PFSK-1 (cell line): ENCODE measurements around the gene RHOH.

ENCODE experiments used
- FOXP2 ChIP-seq: optimal IDR thresholded peaks from 2 replicates; pipeline ENCODE3; 2011; ENCODE audit warnings: borderline replicate concordance, control low read depth, inconsistent platforms; ENCODE audit not compliant: insufficient read depth; ENCODE audit errors: extremely low read length, extremely low read depth
- POLR2AphosphoS5 ChIP-seq: IDR thresholded peaks from 2 replicates; pipeline ENCODE4 v1.6.1; 2012; ENCODE audit warnings: low read depth, mild to moderate bottlenecking, control low read depth, low read length, moderate library complexity
- REST ChIP-seq, 2 experiments: IDR thresholded peaks; 2 replicates each; pipeline versions ENCODE4 v1.6.1 to v1.8.0; 2011 to 2012; ENCODE audit warnings: low read depth in 2 of 2, low read length in 2 of 2, control low read depth in 1 of 2, inconsistent platforms in 1 of 2, mild to moderate bottlenecking in 1 of 2, moderate library complexity in 1 of 2; ENCODE audit not compliant: insufficient read depth in 1 of 2
- SIN3A ChIP-seq: IDR thresholded peaks from 2 replicates; pipeline ENCODE4 v1.6.1; 2012; ENCODE audit warnings: mild to moderate bottlenecking, low read length, moderate library complexity, borderline replicate concordance; ENCODE audit not compliant: insufficient read depth
- TAF1 ChIP-seq: IDR thresholded peaks from 2 replicates; pipeline ENCODE4 v1.6.1; 2012; ENCODE audit warnings: low read length, control low read depth, borderline replicate concordance; ENCODE audit not compliant: insufficient read depth

The RHOH gene

GRCh38 chr4:40187386-40187906 lies 9.4 kb upstream of the RHOH start:
- TF ChIP-seq SIN3A (no peak), TAF1 (no peak), FOXP2 (no peak), REST (IDR thresholded peaks at IDR 0.05; ENCODE audit: insufficient read depth in 1 of 2, low read depth in 2 of 2, low read length in 2 of 2) (no peak), POLR2AphosphoS5 (no peak)

- TF ChIP-seq FOXP2 (no peak), TAF1 (no peak), REST (IDR thresholded peaks at IDR 0.05; ENCODE audit: insufficient read depth in 1 of 2, low read depth in 2 of 2, low read length in 2 of 2) (no peak), POLR2AphosphoS5 (no peak), SIN3A (no peak)
These were observed 6.8 kb upstream of the RHOH start for GRCh38 chr4:40190019-40190418.

GRCh38 chr4:40190465-40190864 lies 6.4 kb upstream of the RHOH start:
- no peak for TF ChIP-seq REST (IDR thresholded peaks at IDR 0.05; ENCODE audit: insufficient read depth in 1 of 2, low read depth in 2 of 2, low read length in 2 of 2)
- TF ChIP-seq SIN3A = no peak
- no peak for TF ChIP-seq FOXP2
- no peak for TF ChIP-seq POLR2AphosphoS5
- no peak for TF ChIP-seq TAF1

- no peak for TF ChIP-seq SIN3A
- no peak for TF ChIP-seq FOXP2
- no peak for TF ChIP-seq POLR2AphosphoS5
- no peak for TF ChIP-seq TAF1
- TF ChIP-seq REST (IDR thresholded peaks at IDR 0.05; ENCODE audit: insufficient read depth in 1 of 2, low read depth in 2 of 2, low read length in 2 of 2) = no peak
These were observed 5.7 kb upstream of the RHOH start for GRCh38 chr4:40190880-40191815.
